H9 (cell line): ENCODE data around the gene DNAJC22. TPM values are rescaled to one million over a fixed set of nuclear protein-coding genes. Genes with fewer than 3 reads are reported as not detected.

Source experiments
- DNase-seq: peaks from one replicate; pipeline ENCODE4 v3.0.0-alpha.2; 2017
- H2AFZ ChIP-seq: one replicate; pipeline ENCODE4 v1.6.1; 2013; ENCODE audit warnings: mild to moderate bottlenecking, low read length, control low read depth, moderate library complexity
- H2AK5ac ChIP-seq: 2 replicates; pipeline ENCODE4 v1.6.1; 2013; ENCODE audit warnings: low read length, control low read depth, mixed read lengths; ENCODE audit not compliant: insufficient read length
- H2BK120ac ChIP-seq: one replicate; pipeline ENCODE4 v1.6.1; 2013; ENCODE audit warnings: low read depth, mild to moderate bottlenecking, low read length, control low read depth, inconsistent platforms; ENCODE audit not compliant: poor library complexity, severe bottlenecking
- H2BK12ac ChIP-seq: 2 replicates; pipeline ENCODE4 v1.6.1; 2013; ENCODE audit warnings: low read length, control low read depth, mixed read lengths, low read depth; ENCODE audit not compliant: insufficient read length
- H2BK15ac ChIP-seq: 2 replicates; pipeline ENCODE4 v1.6.1; 2013; ENCODE audit warnings: low read depth, low read length, control low read depth
- H2BK20ac ChIP-seq: one replicate; pipeline ENCODE4 v1.6.1; 2013; ENCODE audit warnings: low read depth, mild to moderate bottlenecking, low read length, control low read depth, inconsistent platforms; ENCODE audit not compliant: poor library complexity, severe bottlenecking
- H2BK5ac ChIP-seq: 2 replicates; pipeline ENCODE4 v1.6.1; 2013; ENCODE audit warnings: low read length, control low read depth, mixed read lengths; ENCODE audit not compliant: insufficient read length
- H3K14ac ChIP-seq: 2 replicates; pipeline ENCODE4 v1.6.1; 2013; ENCODE audit warnings: low read length, control low read depth; ENCODE audit not compliant: insufficient read depth
- H3K18ac ChIP-seq: 2 replicates; pipeline ENCODE4 v1.6.1; 2013; ENCODE audit warnings: low read depth, mild to moderate bottlenecking, mixed read lengths, low read length, control low read depth; ENCODE audit not compliant: insufficient read length
- H3K23ac ChIP-seq: 2 replicates; pipeline ENCODE4 v1.6.1; 2013; ENCODE audit warnings: low read length, control low read depth, mixed read lengths, low read depth; ENCODE audit not compliant: insufficient read length
- H3K23me2 ChIP-seq: 2 replicates; pipeline ENCODE4 v1.6.1; 2013; ENCODE audit warnings: low read depth, mild to moderate bottlenecking, mixed read lengths, low read length, control low read depth; ENCODE audit not compliant: insufficient read length, poor library complexity, severe bottlenecking
- H3K27ac ChIP-seq: 2 replicates; pipeline ENCODE4 v1.5.1; 2013; ENCODE audit warnings: low read length, control low read depth, mixed read lengths, low read depth; ENCODE audit not compliant: insufficient read length
- H3K27me3 ChIP-seq: 2 replicates; pipeline ENCODE4 v1.6.1; 2013; ENCODE audit warnings: low read length, control low read depth, inconsistent platforms; ENCODE audit not compliant: insufficient read depth
- H3K4ac ChIP-seq: 2 replicates; pipeline ENCODE4 v1.6.1; 2013; ENCODE audit warnings: low read depth, mild to moderate bottlenecking, control low read depth, inconsistent platforms, low read length, moderate library complexity
- H3K4me1 ChIP-seq: 2 replicates; pipeline ENCODE4 v1.6.1; 2013; ENCODE audit warnings: low read length, control low read depth, inconsistent platforms; ENCODE audit not compliant: insufficient read depth
- H3K4me2 ChIP-seq: 2 replicates; pipeline ENCODE4 v1.6.1; 2013; ENCODE audit warnings: low read length, control low read depth, mixed read lengths; ENCODE audit not compliant: insufficient read length, insufficient read depth
- H3K56ac ChIP-seq: 2 replicates; pipeline ENCODE4 v1.6.1; 2013; ENCODE audit warnings: low read depth, mild to moderate bottlenecking, mixed read lengths, low read length, control low read depth; ENCODE audit not compliant: insufficient read length
- H3K79me1 ChIP-seq: 2 replicates; pipeline ENCODE4 v1.6.1; 2013; ENCODE audit warnings: low read depth, mild to moderate bottlenecking, moderate library complexity, low read length, control low read depth, inconsistent platforms; ENCODE audit not compliant: insufficient read depth, poor library complexity, severe bottlenecking
- H3K79me2 ChIP-seq: 2 replicates; pipeline ENCODE4 v1.6.1; 2013; ENCODE audit warnings: low read length, control low read depth, inconsistent platforms; ENCODE audit not compliant: insufficient read depth
- H3K9ac ChIP-seq: 2 replicates; pipeline ENCODE4 v1.6.1; 2013; ENCODE audit warnings: low read length, control low read depth, mixed read lengths; ENCODE audit not compliant: insufficient read length; ENCODE audit errors: extremely low read depth
- H3K9me3 ChIP-seq: one replicate; pipeline ENCODE4 v1.6.1; 2013; ENCODE audit warnings: low read depth, low read length, inconsistent platforms; ENCODE audit not compliant: control insufficient read depth
- H3T11ph ChIP-seq: one replicate; pipeline ENCODE4 v1.6.1; 2013; ENCODE audit warnings: mild to moderate bottlenecking, low read length, control low read depth, inconsistent platforms
- H4K20me1 ChIP-seq: one replicate; pipeline ENCODE4 v1.6.1; 2013; ENCODE audit not compliant: control insufficient read depth, insufficient read length, insufficient read depth
- H4K5ac ChIP-seq: 2 replicates; pipeline ENCODE4 v1.6.1; 2013; ENCODE audit warnings: low read depth, mild to moderate bottlenecking, mixed read lengths, low read length, control low read depth; ENCODE audit not compliant: insufficient read length
- H4K8ac ChIP-seq: replicated peaks from 2 replicates; pipeline ENCODE4 v1.6.1; 2013; ENCODE audit warnings: low read length, control low read depth, mixed read lengths, low read depth; ENCODE audit not compliant: insufficient read length
- H4K91ac ChIP-seq: 2 replicates; pipeline ENCODE4 v1.6.1; 2013; ENCODE audit warnings: low read depth, mild to moderate bottlenecking, moderate library complexity, mixed read lengths, low read length, control low read depth; ENCODE audit not compliant: insufficient read length
- H3K27ac Mint-ChIP-seq, 3 experiments: 2 replicates in 2 of 3; 3 replicates in 1 of 3; pipeline ENCODE4 v1.8.0; 2020 to 2021; ENCODE audit warnings: mixed read lengths in 3 of 3, mild to moderate bottlenecking in 1 of 3, moderate library complexity in 1 of 3
- H3K27me3 Mint-ChIP-seq: 2 replicates; pipeline ENCODE4 v1.8.0; 2021; ENCODE audit warnings: low read depth, mild to moderate bottlenecking, moderate library complexity, mixed read lengths
- H3K36me3 Mint-ChIP-seq, 3 experiments: 2 replicates in 2 of 3; 3 replicates in 1 of 3; pipeline ENCODE4 v1.8.0; 2020 to 2021; ENCODE audit warnings: low read depth in 3 of 3, mixed read lengths in 3 of 3; ENCODE audit not compliant: insufficient read depth in 1 of 3
- H3K4me1 Mint-ChIP-seq, 2 experiments: 2 replicates each; pipeline ENCODE4 v1.8.0; 2020; ENCODE audit warnings: mixed read lengths in 2 of 2
- H3K4me3 Mint-ChIP-seq, 2 experiments: 2 replicates in 1 of 2; 3 replicates in 1 of 2; pipeline ENCODE4 v1.8.0; 2020 to 2021; ENCODE audit warnings: mild to moderate bottlenecking in 2 of 2, mixed read lengths in 2 of 2, moderate library complexity in 1 of 2
- H3K9me3 Mint-ChIP-seq, 2 experiments: 2 replicates in 1 of 2; 3 replicates in 1 of 2; pipeline ENCODE4 v1.8.0; 2020; ENCODE audit warnings: mild to moderate bottlenecking in 2 of 2, mixed read lengths in 2 of 2, moderate library complexity in 1 of 2
- WGBS: extraction: QIAGEN DNeasy Blood & Tissue Kit; methylation state at CpG from one replicate; pipeline ENCODE4 v1.1.7; 2013; ENCODE audit warnings: missing lambda C conversion rate, low lambda C conversion rate, mixed read lengths; ENCODE audit not compliant: insufficient read length; ENCODE audit errors: extremely low coverage; 5-methylcytosine and 5-hydroxymethylcytosine counted together
- total RNA-seq: library from RNA; stranded (reverse); gene quantifications from 2 replicates; pipeline ENCODE4 v1.2.1, GENCODE V29; 2021
- TF ChIP-seq, protein P1 (sequence below): fragments of 200-600 bp; sonication (generic); conservative IDR thresholded peaks from 3 replicates; pipeline ENCODE4 v1.8.0; 2021; ENCODE audit warnings: antibody characterized with exemption, mild to moderate bottlenecking

DNAJC22 gene
- total RNA-seq, 1 experiment from 2014 or later, result 3.2 TPM

- no peaks in the 10 kb centered on the region for H3K4me1 ChIP-seq
- H2BK12ac ChIP-seq, result no peak overlapping the region
- WGBS, result no CpG with 5 or more reads among the region's 14 CpGs
- Mint-ChIP-seq H3K4me1 (peaks cover 0 to 5% of the 10 kb centered on the region in 2 experiments; a peak in 1 of 4 replicates), H3K27ac (no peak overlapping the region; a peak in 1 of 7 replicates), H3K9me3 (peaks cover 0 to 3% of the 10 kb centered on the region in 2 experiments; a peak in 1 of 5 replicates), H3K27me3 (peaks cover 35% of the 10 kb centered on the region), H3K4me3 (no peak overlapping the region), H3K36me3 (peaks cover 17 to 49% (median 46%) of the 10 kb centered on the region in 3 experiments; a peak in 6 of 7 replicates)
- H3K56ac ChIP-seq, result no peak overlapping the region
- no peaks in the 10 kb centered on the region for H4K20me1 ChIP-seq
- H3K27ac ChIP-seq, result no peak overlapping the region
- TF ChIP-seq, protein P1, sequence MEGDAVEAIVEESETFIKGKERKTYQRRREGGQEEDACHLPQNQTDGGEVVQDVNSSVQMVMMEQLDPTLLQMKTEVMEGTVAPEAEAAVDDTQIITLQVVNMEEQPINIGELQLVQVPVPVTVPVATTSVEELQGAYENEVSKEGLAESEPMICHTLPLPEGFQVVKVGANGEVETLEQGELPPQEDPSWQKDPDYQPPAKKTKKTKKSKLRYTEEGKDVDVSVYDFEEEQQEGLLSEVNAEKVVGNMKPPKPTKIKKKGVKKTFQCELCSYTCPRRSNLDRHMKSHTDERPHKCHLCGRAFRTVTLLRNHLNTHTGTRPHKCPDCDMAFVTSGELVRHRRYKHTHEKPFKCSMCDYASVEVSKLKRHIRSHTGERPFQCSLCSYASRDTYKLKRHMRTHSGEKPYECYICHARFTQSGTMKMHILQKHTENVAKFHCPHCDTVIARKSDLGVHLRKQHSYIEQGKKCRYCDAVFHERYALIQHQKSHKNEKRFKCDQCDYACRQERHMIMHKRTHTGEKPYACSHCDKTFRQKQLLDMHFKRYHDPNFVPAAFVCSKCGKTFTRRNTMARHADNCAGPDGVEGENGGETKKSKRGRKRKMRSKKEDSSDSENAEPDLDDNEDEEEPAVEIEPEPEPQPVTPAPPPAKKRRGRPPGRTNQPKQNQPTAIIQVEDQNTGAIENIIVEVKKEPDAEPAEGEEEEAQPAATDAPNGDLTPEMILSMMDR, result no peak
- no peak overlapping the region for H4K5ac ChIP-seq
- no peak overlapping the region for H3K9ac ChIP-seq
- no peak overlapping the region for H2AFZ ChIP-seq
- no peak overlapping the region for H2AK5ac ChIP-seq
- no peaks in the 10 kb centered on the region for H3K79me2 ChIP-seq
- H3K4ac ChIP-seq, result no peak overlapping the region
- DNase-seq, result no peak
- H3K23me2 ChIP-seq, result no peaks in the 10 kb centered on the region
- no peak overlapping the region for H2BK120ac ChIP-seq
- H4K8ac ChIP-seq, result no peak overlapping the region
- H3K4me2 ChIP-seq, result no peak overlapping the region
- no peak overlapping the region for H4K91ac ChIP-seq
- peaks cover 14% of the 10 kb centered on the region; the same call in 1 of the 2 replicates for H3K27me3 ChIP-seq
- H3K9me3 ChIP-seq, result no peaks in the 10 kb centered on the region
- no peak overlapping the region for H2BK5ac ChIP-seq
- no peak overlapping the region for H2BK20ac ChIP-seq
- H3K79me1 ChIP-seq, result no peaks in the 10 kb centered on the region
- H3K14ac ChIP-seq, result no peak overlapping the region
- H3T11ph ChIP-seq, result no peak overlapping the region
- H3K18ac ChIP-seq, result no peak overlapping the region
- no peak overlapping the region for H3K23ac ChIP-seq
- H2BK15ac ChIP-seq, result no peak overlapping the region
These were observed 15.9 kb upstream of the DNAJC22 start for GRCh38 chr12:49330631-49331379.
